Measurements from ENCODE around the gene ADAM10.
A peak's percentile ranks its signal among the peaks of the same experiment; 100 is the strongest.

ADAM10 gene

DNA sequence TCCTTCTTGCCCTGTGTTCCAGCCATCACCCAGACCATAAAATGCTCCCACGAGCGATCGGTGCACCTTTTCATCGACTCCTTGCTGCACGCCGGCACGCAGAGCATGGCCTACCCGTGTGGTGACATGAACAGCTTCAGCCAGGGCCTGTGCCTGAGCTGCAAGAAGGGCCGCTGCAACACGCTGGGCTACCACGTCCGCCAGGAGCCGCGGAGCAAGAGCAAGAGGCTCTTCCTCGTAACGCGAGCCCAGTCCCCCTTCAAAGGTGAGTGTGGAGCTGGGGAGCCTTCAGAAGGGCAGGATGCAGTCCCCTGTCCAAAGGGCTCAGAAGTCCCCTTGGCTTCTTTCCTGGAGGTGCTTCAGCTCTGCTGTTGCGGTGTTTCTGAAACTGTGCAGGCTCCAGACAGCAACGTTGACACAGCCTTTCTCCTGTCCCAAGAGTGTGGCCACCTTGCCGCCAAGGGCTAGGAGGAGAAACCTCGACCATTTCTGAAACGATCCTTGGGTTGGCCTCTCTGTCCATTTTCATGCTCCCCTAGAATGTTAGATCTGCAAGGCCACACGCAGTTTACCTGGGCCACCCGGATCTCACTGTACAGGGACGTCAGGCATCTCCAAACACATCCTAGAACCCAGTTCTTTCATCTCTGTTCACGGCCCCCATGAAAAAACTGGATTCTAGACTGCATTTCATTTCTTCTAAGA, 201.0 kb downstream of the ADAM10 start:
- Histone ChIP-seq H3K4me3 (ENCODE audit: low read depth, low read length) (no peak overlapping the region), H3K9me3 (ENCODE audit: control insufficient read depth, low read length) (no peaks in the 10 kb centered on the region), H3K27ac (peak overlapping the region; percentile 90), H3K4me2 (ENCODE audit: low read length) (no peak overlapping the region), H3K79me2 (no peaks in the 10 kb centered on the region), H2AFZ (peak overlapping the region; percentile 43), H3K36me3 (ENCODE audit: control insufficient read depth, insufficient read depth, low read length) (no peaks in the 10 kb centered on the region), H3K9ac (no peak overlapping the region), H3K4me1 (peaks cover 11% of the 10 kb centered on the region), H3K27me3 (ENCODE audit: control insufficient read depth, insufficient read depth, low read length) (no peaks in the 10 kb centered on the region)
- TF ChIP-seq, protein P1, sequence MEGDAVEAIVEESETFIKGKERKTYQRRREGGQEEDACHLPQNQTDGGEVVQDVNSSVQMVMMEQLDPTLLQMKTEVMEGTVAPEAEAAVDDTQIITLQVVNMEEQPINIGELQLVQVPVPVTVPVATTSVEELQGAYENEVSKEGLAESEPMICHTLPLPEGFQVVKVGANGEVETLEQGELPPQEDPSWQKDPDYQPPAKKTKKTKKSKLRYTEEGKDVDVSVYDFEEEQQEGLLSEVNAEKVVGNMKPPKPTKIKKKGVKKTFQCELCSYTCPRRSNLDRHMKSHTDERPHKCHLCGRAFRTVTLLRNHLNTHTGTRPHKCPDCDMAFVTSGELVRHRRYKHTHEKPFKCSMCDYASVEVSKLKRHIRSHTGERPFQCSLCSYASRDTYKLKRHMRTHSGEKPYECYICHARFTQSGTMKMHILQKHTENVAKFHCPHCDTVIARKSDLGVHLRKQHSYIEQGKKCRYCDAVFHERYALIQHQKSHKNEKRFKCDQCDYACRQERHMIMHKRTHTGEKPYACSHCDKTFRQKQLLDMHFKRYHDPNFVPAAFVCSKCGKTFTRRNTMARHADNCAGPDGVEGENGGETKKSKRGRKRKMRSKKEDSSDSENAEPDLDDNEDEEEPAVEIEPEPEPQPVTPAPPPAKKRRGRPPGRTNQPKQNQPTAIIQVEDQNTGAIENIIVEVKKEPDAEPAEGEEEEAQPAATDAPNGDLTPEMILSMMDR (IDR thresholded peaks at IDR 0.05), result no peak

DNA sequence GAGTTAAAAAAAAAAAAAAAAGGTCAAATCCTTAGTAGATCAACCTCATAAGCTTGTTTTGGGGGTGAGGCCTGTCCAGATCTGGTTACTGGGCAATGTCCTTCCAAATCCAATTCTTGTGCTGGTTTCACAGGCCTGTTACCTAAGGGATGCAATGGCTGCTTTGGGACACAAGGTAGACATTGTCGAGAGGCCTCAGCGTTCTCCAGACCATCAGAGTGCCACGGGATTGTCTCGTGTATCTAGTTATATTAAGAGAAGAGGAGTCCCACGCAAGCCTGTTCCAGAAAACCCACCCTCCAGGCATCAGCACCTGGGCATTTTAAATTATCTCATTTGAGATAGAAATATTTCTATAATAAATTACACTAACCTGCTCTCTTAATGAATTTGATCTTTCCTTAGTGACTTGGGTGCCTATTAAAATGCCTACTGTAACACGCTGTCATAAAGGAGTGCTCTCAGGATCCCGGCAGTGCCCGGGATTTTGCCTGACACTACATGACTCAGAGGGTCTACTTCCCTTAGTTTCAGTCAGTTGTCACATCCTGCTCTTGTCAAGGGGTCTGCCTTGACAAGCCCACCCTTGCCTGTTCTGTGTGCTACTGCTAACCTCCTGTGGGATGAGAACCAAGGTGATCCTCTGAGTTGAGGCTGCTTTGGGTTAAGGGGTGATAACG, 201.7 kb downstream of the ADAM10 start:
- H3K4me3 ChIP-seq (ENCODE audit: low read depth, low read length), result no peak overlapping the region
- no peaks in the 10 kb centered on the region for H3K36me3 ChIP-seq (ENCODE audit: control insufficient read depth, insufficient read depth, low read length)
- no peak overlapping the region for H3K9ac ChIP-seq
- H3K9me3 ChIP-seq (ENCODE audit: control insufficient read depth, low read length), result no peaks in the 10 kb centered on the region
- H3K79me2 ChIP-seq, result no peaks in the 10 kb centered on the region
- TF ChIP-seq, protein P1 (IDR thresholded peaks at IDR 0.05), result no peak
- H3K27me3 ChIP-seq (ENCODE audit: control insufficient read depth, insufficient read depth, low read length), result no peaks in the 10 kb centered on the region
- peak overlapping the region; percentile 90 for H3K27ac ChIP-seq
- no peak overlapping the region for H2AFZ ChIP-seq
- H3K4me2 ChIP-seq (ENCODE audit: low read length), result no peak overlapping the region
- peaks cover 11% of the 10 kb centered on the region for H3K4me1 ChIP-seq

DNA sequence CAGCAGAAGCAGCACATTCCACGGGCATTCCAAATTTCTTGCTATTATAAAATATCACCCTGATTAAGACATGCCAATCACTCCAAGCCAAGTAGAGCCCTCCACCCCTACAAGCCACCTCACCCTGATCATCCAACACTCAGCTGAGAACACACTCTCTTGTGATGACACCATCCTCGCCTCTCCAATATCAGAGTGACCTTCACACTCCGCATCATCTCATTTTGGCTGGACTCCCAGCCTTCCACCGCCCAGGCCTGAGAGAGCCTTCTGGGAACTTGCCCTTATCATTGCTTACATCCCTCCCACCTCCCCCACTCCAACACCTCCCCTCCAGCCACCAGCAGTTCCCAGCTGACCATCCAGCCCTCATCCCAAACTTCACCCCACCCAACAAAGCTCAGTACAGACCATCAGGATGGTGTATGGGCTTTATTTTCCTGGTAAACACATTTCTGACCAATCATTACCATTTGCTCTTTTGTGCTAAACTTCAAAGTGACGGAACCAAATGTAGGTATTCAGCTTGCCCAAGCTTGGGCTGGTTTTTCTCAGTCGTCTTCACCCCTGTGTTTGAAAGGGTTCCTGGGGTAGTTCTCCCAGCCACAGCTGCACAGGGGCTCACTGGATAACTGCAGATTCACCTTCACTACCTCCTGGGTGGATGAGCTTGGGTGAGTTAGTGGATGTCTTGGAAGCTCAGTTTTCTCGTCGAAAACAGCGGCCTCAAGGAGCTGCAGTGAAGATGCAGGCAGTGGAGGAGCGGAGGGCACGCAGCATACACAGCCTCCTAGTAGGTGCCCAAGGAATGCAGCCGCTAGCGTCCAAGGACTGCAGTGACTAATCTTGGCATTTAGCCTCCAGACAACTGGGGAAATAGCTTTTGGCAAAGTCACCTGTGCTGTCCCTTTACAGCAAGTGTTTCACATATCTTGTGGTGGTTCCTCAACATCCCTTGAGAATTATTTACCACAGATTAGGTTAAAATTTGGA, 202.6 kb downstream of the ADAM10 start:
- TF ChIP-seq, protein P1 (IDR thresholded peaks at IDR 0.05), result no peak
- no peaks in the 10 kb centered on the region for H3K9me3 ChIP-seq (ENCODE audit: control insufficient read depth, low read length)
- no peaks in the 10 kb centered on the region for H3K79me2 ChIP-seq
- H3K4me3 ChIP-seq (ENCODE audit: low read depth, low read length), result no peak overlapping the region
- H3K36me3 ChIP-seq (ENCODE audit: control insufficient read depth, insufficient read depth, low read length), result no peaks in the 10 kb centered on the region
- H3K27me3 ChIP-seq (ENCODE audit: control insufficient read depth, insufficient read depth, low read length), result no peaks in the 10 kb centered on the region
- H2AFZ ChIP-seq, result peak overlapping the region; percentile 69
- peak overlapping the region; percentile 90 for H3K27ac ChIP-seq
- H3K9ac ChIP-seq, result no peak overlapping the region
- H3K4me1 ChIP-seq, result peaks cover 11% of the 10 kb centered on the region
- H3K4me2 ChIP-seq (ENCODE audit: low read length), result no peak overlapping the region

DNA sequence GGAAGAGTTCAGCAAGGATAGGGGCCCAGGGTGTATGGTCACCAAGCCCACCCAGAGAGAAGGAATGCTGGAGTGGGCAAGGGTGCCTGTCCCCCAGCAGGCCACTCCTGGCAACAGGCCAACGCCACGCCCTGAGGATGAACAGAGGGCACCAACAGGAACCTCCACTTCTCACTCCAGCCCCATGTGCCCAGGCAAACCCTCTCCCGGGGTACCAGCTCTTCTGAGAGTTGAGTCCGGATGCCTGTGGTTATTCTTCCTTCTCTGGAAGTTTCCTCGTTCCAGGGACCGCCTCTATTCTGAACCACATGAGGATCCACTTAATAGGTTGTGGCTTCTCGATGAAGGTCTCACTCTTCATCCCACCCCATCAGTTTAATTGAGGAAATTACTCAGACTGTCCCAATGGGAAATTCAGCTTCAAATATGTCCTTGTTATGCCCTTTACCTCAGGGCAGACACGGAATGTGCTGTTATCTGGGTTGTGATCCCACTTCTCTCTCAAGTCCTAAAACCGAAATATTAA, 203.4 kb downstream of the ADAM10 start:
- H2AFZ ChIP-seq, result no peak overlapping the region
- H3K4me2 ChIP-seq (ENCODE audit: low read length), result no peak overlapping the region
- TF ChIP-seq, protein P1 (IDR thresholded peaks at IDR 0.05), result no peak
- H3K4me1 ChIP-seq, result peaks cover 11% of the 10 kb centered on the region
- H3K27me3 ChIP-seq (ENCODE audit: control insufficient read depth, insufficient read depth, low read length), result no peaks in the 10 kb centered on the region
- no peak overlapping the region for H3K9ac ChIP-seq
- no peak overlapping the region for H3K4me3 ChIP-seq (ENCODE audit: low read depth, low read length)
- H3K9me3 ChIP-seq (ENCODE audit: control insufficient read depth, low read length), result no peaks in the 10 kb centered on the region
- H3K27ac ChIP-seq, result peak overlapping the region; percentile 90
- H3K36me3 ChIP-seq (ENCODE audit: control insufficient read depth, insufficient read depth, low read length), result no peaks in the 10 kb centered on the region
- H3K79me2 ChIP-seq, result no peaks in the 10 kb centered on the region

Measured in parathyroid adenoma (tissue), 2 donors.